Gastrocnemius medialis (tissue), 4 donors: ENCODE data around the gene OR13J1. TPM values are rescaled to one million over a fixed set of nuclear protein-coding genes. Genes with fewer than 3 reads are reported as not detected.

Experiments
- ATAC-seq, 2 donors: fragments of 150-250 bp; one replicate each; pipeline ENCODE4 v1.9.1; 2016
- DNase-seq, 2 donors: peaks; one replicate each; pipeline ENCODE4 v3.0.0-alpha.2; 2019
- H3K27ac ChIP-seq, 4 donors: fragments of 200-600 bp; sonication (generic); 1 replicate in 1 of 4; 2 replicates in 3 of 4; pipeline ENCODE4 v1.5.1; 2016 to 2018; ENCODE audit warnings: mild to moderate bottlenecking in 2 of 4, moderate library complexity in 1 of 4
- H3K27me3 ChIP-seq, 3 donors: fragments of 200-600 bp; sonication (generic) in 2 of 3; 1 replicate in 1 of 3; 2 replicates in 2 of 3; pipeline versions ENCODE4 v1.5.1 to v1.6.0; 2016 to 2019; ENCODE audit warnings: mild to moderate bottlenecking in 1 of 3, moderate library complexity in 1 of 3
- H3K36me3 ChIP-seq, 2 donors: fragments of 200-600 bp; sonication (generic) in 1 of 2; one replicate each; pipeline ENCODE4 v1.5.1; 2017 to 2018
- H3K4me1 ChIP-seq, 2 donors: fragments of 200-600 bp; sonication (generic) in 1 of 2; one replicate each; pipeline ENCODE4 v1.5.1; 2016 to 2017; ENCODE audit warnings: mild to moderate bottlenecking in 2 of 2
- H3K4me3 ChIP-seq, 4 donors: fragments of 200-600 bp; sonication (generic) in 3 of 4; 1 replicate in 1 of 4; 2 replicates in 3 of 4; pipeline ENCODE4 v1.5.1; 2016 to 2019; ENCODE audit warnings: mild to moderate bottlenecking in 2 of 4
- H3K9me3 ChIP-seq, 3 donors: fragments of 200-600 bp; sonication (generic) in 2 of 3; 1 replicate in 1 of 3; 2 replicates in 2 of 3; pipeline ENCODE4 v1.5.1; 2016 to 2019
- POLR2A ChIP-seq, 2 donors: fragments of 450-650 bp; IDR thresholded peaks; one replicate each; pipeline ENCODE4 v1.6.1; 2017; ENCODE audit warnings: antibody characterized with exemption in 2 of 2, mild to moderate bottlenecking in 2 of 2, moderate library complexity in 2 of 2
- in situ Hi-C, 4 donors: fragments of 200-750 bp; cut with MboI; loops; one replicate each; pipeline versions ENCODE4 v1.15.0 to v1.8.0; 2017; ENCODE audit warnings: low sequenced_read_pairs in 4 of 4
- intact Hi-C: fragments of 100-400 bp; cut with DNase I; formaldehyde crosslinking; loops from one replicate; pipeline ENCODE4 v1.15.1; 2023; ENCODE audit warnings: low total_unique reads
- total RNA-seq, 4 donors: library from RNA; depleted of rRNA; stranded (reverse); fragments of >200 nt; gene quantifications; one replicate each; pipeline versions ENCODE4 v1.1.0 to v1.2.3, GENCODE V29; 2016
- TF ChIP-seq, protein P1 (sequence below), 5 experiments: fragments of 450-650 bp in 3 of 5; fragments of 200-600 bp in 2 of 5; sonication (generic) in 2 of 5; IDR thresholded peaks in 4 of 5; conservative IDR thresholded peaks in 1 of 5; 1 replicate in 4 of 5; 2 replicates in 1 of 5; pipeline ENCODE4 v1.5.1; 2016 to 2019; ENCODE audit warnings: antibody characterized with exemption in 5 of 5, mild to moderate bottlenecking in 3 of 5, moderate library complexity in 3 of 5

Gene OR13J1
- total RNA-seq, 4 donors from 2014 or later = not detected

DNA sequence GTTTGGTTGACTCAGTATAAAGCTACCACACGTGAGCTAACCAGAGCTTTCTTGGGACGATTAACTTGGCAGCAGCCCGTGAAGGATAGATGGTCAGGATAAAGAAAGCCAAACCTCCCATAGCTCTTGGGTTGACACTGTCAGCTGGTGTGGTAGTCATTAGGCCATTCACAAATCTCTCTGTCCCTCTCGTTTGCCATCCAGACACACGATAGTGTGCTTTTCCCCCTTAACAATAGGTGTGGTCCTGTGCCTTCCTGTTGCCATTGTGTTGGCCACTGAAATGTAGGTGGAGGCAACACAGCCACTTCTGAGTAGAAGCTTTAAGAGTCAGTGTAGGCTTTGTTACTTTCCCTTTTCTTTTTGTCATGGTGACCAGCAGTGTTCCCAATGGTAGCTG, 11.7 kb downstream of the OR13J1 start:
- no peak for ATAC-seq
- H3K27me3 ChIP-seq = peaks cover 0 to 8% (median 5%) of the 10 kb centered on the region in 3 donors
- no peaks in the 10 kb centered on the region for H3K36me3 ChIP-seq
- intact Hi-C loops (no loop called here), in situ Hi-C loops (no loop called here)
- H3K27ac ChIP-seq = no peak overlapping the region
- no peaks in the 10 kb centered on the region for H3K9me3 ChIP-seq
- H3K4me3 ChIP-seq = no peak overlapping the region
- TF ChIP-seq, protein P1, sequence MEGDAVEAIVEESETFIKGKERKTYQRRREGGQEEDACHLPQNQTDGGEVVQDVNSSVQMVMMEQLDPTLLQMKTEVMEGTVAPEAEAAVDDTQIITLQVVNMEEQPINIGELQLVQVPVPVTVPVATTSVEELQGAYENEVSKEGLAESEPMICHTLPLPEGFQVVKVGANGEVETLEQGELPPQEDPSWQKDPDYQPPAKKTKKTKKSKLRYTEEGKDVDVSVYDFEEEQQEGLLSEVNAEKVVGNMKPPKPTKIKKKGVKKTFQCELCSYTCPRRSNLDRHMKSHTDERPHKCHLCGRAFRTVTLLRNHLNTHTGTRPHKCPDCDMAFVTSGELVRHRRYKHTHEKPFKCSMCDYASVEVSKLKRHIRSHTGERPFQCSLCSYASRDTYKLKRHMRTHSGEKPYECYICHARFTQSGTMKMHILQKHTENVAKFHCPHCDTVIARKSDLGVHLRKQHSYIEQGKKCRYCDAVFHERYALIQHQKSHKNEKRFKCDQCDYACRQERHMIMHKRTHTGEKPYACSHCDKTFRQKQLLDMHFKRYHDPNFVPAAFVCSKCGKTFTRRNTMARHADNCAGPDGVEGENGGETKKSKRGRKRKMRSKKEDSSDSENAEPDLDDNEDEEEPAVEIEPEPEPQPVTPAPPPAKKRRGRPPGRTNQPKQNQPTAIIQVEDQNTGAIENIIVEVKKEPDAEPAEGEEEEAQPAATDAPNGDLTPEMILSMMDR (IDR thresholded peaks at IDR 0.05 in 4 of 5, conservative IDR thresholded peaks at IDR 0.05 in 1 of 5) = no peak
- TF ChIP-seq POLR2A (IDR thresholded peaks at IDR 0.05) = no peak
- H3K4me1 ChIP-seq = no peaks in the 10 kb centered on the region
- DNase-seq = no peak

DNA sequence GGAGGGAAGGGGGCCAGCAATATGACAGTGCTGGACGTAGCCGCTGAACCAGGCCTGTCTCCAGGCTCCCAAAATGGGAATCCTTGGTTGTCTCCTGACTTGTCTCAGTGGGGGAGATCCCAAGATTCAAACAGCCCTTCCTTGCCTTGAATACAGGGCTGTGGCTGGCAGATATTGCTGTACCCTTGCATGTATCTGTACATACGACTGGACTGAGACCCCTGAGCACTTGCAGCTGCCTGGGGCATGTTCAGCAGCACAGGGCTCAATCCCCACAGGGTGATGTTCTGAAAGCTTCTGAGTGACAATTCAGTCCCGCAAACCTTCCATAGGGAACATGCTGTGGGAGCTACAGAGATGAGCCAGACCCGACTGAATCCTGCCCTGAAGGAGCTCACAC, 13.3 kb downstream of the OR13J1 start:
- no peaks in the 10 kb centered on the region for H3K4me1 ChIP-seq
- ATAC-seq (no peak), DNase-seq (no peak)
- no peaks in the 10 kb centered on the region for H3K27me3 ChIP-seq
- no peak overlapping the region for H3K4me3 ChIP-seq
- TF ChIP-seq, protein P1 (IDR thresholded peaks at IDR 0.05 in 4 of 5, conservative IDR thresholded peaks at IDR 0.05 in 1 of 5) = no peak
- TF ChIP-seq POLR2A (IDR thresholded peaks at IDR 0.05) = no peak
- intact Hi-C loops (no loop called here), in situ Hi-C loops (no loop called here)
- no peak overlapping the region for H3K27ac ChIP-seq
- no peaks in the 10 kb centered on the region for H3K9me3 ChIP-seq
- peaks cover 0 to 7% of the 10 kb centered on the region in 2 donors for H3K36me3 ChIP-seq

DNA sequence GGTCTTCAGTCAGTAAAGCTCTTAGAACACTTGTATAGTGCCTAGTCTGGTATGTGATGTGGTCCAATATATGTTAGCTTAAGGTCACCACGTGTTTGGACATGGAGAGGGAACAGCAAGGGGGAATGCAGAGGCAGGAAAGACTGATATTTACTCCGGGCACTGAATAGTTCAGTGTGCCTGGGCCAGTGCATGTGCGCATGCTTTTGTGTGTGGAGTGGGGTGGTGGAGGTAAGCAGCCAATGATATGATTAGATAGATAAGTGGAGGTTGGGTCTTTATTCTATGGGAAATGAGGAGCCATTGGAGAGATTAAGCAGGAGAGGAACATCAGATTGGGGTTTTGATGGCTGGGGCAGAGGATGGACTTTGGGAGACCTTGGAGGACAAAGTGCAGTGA, 14.0 kb downstream of the OR13J1 start:
- intact Hi-C loops (no loop called here), in situ Hi-C loops (no loop called here)
- peaks cover 0 to 7% of the 10 kb centered on the region in 2 donors for H3K36me3 ChIP-seq
- no peak for ATAC-seq
- H3K4me3 ChIP-seq = no peak overlapping the region
- H3K27ac ChIP-seq = no peak overlapping the region
- H3K4me1 ChIP-seq = no peaks in the 10 kb centered on the region
- H3K27me3 ChIP-seq = no peaks in the 10 kb centered on the region
- no peak for DNase-seq
- TF ChIP-seq, protein P1 (IDR thresholded peaks at IDR 0.05 in 4 of 5, conservative IDR thresholded peaks at IDR 0.05 in 1 of 5) = no peak
- no peak for TF ChIP-seq POLR2A (IDR thresholded peaks at IDR 0.05)
- no peaks in the 10 kb centered on the region for H3K9me3 ChIP-seq

DNA sequence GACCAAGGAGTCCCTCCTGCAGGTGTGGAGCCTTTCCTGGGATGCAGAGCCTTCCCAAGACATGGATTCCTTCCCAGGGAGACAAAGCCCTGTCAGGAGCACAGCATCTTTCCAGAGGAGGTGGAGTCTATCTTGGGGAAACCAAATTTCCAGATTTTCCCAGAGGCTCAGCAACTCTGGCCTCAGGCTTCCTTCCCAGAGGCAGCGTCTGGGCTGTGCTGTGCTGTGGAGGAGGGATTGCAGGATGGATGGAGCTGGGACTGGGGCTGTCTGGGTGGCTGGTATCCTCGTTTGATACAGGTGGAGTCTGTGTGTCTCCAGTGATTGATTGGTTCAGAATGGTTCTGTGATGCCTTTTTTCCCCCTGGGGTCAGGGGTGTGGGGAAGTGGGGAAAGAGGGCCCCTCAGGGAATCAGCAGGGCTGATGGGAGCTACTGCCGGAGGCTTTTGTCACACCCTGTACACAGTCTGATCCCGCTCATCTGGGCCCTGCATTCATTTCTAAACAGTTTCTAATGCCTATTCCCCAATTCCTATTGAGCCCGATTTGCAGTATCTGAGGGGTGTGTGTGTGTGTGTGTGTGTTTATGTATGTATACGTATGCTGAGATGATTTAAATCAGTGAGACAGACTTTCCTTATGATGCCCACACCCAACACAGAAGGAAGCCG, 16.0 kb downstream of the OR13J1 start:
- in situ Hi-C loops (no loop called here), intact Hi-C loops (no loop called here)

More for the DNA sequence above, 16.0 kb downstream of the OR13J1 start:
- Histone ChIP-seq H3K4me1 (no peaks in the 10 kb centered on the region), H3K27me3 (no peaks in the 10 kb centered on the region), H3K27ac (no peak overlapping the region), H3K4me3 (no peak overlapping the region), H3K9me3 (no peaks in the 10 kb centered on the region), H3K36me3 (peaks cover 0 to 7% of the 10 kb centered on the region in 2 donors)
- no peak for TF ChIP-seq POLR2A (IDR thresholded peaks at IDR 0.05)
- TF ChIP-seq, protein P1 (IDR thresholded peaks at IDR 0.05 in 4 of 5, conservative IDR thresholded peaks at IDR 0.05 in 1 of 5) = no peak
- ATAC-seq (no peak), DNase-seq (no peak)
